NOMO-1 treated with dmso at 0.1 percent for 144 hours (cell line): ENCODE measurements around the gene ASIC3.
A peak's percentile ranks its signal among the peaks of the same experiment; 100 is the strongest.
"Not testable (repeated sequence)": the region's sequence is repeated elsewhere in the genome, so short reads cannot be mapped to it uniquely, and the experiment has no call there.

ENCODE experiments used
- DNase-seq: peaks from one replicate; lab custom pipeline; 2025; ENCODE audit not compliant: unreplicated experiment; lab: John Stamatoyannopoulos, UW

The ASIC3 gene

DNA sequence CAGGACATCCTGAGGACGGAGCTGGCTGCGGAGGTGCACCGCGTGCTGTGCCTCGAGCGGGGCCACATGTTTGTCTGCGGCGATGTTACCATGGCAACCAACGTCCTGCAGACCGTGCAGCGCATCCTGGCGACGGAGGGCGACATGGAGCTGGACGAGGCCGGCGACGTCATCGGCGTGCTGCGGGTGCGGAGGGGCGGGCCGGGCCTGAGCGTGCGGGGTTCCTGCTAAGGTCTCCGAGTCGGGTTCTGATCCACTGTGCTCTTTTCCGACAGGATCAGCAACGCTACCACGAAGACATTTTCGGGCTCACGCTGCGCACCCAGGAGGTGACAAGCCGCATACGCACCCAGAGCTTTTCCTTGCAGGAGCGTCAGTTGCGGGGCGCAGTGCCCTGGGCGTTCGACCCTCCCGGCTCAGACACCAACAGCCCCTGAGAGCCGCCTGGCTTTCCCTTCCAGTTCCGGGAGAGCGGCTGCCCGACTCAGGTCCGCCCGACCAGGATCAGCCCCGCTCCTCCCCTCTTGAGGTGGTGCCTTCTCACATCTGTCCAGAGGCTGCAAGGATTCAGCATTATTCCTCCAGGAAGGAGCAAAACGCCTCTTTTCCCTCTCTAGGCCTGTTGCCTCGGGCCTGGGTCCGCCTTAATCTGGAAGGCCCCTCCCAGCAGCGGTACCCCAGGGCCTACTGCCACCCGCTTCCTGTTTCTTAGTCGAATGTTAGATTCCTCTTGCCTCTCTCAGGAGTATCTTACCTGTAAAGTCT lies 34.4 kb upstream of the ASIC3 start:
- no peak for DNase-seq

DNA sequence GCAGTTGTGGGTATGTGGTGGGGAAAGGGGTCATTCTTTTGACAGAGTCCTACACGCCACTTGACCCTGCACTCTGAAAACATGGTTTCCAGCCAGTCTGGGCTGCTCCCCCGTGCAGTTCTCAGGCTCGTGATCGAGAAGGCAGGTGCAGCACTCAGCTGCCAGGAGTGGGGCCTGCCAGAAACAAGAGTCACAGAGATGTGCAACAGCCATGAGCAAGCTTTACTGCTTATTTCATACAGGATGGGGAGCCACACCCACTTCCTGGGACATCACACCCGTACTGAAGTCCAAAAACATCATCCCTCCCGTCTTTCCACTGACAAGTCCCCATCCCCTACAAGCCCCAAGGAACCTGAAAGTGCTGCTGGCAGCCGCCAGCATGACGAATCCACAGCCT lies 33.4 kb upstream of the ASIC3 start:
- DNase-seq: no peak

DNA sequence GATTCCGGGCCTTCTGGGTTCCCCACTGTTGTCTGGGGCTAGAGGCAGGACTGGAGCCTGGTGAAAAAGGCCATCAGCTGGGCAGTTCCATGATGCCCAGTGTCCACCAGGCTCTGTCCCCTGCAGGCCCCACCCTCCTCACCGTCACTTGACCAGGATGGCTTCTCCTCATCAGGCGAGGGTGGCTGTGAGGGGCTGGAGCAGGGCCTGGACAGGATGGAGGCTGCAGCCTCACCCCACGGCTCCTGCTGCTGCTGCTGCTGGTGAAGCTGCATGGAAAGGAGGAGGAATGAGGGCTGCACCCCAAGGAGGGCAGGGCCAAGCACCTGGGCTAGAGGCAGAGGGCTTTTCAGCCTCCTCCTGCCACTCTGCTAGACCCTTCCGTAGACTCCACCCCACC lies 32.4 kb upstream of the ASIC3 start:
- no peak for DNase-seq

DNA sequence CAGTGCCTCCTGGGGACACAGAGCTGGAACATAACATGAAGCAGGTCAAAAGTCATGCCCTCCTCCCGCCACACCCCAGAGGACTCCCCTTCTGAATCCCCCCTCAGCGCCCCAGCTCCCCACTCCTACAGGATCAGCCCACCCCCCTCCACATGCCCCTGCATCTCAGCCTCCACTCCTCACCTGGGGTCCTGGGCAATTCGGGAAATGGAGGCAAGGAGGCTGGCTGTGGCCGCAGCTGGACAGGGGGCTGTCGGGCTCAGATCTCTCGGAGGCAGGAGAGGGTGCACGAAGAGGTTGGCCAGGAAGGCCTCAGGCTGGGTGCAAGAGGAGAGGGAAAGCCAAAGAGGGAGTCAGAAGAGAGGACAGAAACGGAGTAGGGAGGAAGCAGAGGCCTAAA lies 31.8 kb upstream of the ASIC3 start:
- DNase-seq: no peak

DNA sequence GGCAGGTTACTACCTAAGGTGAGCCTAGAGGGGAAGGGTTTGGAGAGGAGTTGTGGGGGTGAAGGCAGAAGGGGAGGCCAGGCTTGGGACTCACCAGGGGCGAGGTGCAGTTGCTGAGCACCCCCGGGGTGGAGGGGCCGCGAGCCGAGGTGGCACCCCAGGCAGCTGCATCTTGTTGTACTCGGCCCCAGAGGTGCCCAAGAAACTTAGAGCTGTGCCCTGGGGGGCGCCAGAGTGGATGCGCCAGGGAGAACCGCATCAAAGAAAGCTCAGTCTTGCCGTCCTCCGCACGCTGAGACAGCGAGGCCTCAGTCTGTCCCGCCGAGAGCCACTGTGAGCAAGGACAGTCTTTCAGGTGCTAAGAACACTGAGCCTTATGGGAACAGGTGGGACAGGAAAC lies 31.4 kb upstream of the ASIC3 start:
- no peak for DNase-seq

DNA sequence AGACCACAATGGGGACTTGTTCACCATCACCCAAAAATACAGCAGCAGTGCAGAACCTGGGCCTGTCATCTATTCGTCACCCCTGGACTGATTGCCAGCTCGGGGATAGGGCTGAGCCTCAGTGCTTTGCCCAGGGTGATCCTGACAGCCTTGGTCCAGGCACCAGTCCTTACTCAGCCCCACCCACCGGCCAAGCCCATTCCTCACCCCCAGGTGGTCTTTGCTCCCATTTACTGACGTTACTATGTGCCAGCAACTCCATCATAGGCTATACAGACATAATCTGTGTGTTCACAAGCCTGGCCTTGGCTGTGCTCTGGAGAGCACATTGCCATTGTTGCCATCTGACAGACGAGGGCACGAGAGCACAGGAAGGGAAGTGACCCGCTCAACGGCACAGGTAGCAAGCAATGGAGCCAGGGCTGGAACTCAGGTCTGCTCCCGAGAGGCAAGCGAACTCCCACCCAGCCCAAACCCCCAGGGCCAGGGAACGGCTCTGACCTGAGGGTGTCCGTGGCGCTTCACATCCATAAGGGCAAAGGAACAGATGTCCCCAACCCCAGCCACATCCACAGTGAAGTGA lies 30.9 kb upstream of the ASIC3 start:
- no peak for DNase-seq

DNA sequence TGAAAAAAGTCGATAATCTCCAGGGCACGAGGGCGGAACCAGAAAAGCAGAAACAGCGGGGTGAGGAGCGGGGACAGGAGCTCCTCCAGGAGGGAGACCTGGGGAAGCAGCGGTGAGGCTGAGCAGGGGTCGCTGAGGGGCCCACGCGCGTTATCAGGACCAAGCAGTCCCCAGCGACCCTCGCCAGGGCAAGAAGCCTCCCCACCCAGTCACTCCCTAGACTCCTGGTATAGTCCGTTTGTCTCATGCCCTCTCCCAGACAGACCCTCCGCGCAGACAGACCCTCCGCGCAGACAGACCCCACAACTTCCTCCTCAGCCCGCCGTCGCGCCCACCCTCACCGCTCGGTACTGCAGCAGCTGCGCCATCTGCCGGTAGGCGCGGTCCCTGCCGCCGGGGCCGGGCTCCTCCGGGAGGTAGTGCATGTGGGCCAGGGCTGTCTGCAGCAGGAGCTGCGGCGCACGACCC lies 30.3 kb upstream of the ASIC3 start:
- peak; percentile 19 for DNase-seq

DNA sequence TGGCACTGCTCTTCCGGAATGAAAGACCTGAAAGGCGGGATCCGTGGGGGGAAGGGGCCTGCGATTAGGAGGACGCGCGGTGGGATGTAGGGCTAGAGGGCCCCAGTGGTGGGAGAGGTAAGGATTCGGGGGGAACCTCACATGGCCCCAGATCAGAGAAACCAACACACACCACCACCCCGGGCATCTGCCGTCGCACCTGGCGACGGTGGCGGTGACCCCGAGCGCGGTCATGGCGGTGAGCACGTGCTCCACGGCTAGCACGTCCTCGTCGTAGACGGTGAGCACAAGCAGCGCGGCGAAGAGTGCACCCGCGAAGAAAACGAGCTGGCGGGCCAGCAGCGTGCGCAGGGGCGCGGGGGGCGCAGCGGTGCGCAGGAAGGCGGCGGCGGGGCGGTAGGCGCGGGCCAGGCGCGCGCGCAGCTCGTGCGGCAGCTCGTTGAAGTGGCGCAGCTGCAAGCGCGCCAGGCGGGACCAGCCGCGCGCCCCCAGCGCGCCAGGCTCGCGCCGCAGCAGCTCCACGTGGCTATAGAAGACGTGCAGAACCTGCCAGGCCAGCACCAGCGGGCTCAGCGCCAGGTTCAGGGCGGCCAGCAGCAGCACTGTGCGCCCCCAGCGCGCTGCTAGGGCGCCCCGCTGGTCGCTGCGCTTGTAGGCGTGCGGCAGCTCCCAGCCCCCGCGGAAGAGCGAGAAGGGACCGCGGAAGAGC lies 29.8 kb upstream of the ASIC3 start:
- no peak for DNase-seq

DNA sequence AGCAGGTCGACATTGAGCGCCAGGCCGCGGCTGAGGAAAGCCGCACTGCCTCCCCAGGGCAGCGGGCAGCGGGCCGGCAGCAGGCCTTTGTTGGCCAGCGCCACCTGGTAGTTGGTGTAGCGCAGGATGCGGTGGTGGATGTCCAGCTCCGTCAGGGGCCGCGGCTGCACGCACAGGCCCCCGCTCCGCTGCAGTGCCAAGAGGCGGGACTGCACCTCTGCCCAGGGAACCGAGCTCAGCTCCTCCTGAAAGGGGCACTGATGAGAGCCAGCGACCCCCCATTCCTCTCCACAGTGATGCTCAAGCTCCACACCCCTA lies 29.2 kb upstream of the ASIC3 start:
- DNase-seq: no peak

DNA sequence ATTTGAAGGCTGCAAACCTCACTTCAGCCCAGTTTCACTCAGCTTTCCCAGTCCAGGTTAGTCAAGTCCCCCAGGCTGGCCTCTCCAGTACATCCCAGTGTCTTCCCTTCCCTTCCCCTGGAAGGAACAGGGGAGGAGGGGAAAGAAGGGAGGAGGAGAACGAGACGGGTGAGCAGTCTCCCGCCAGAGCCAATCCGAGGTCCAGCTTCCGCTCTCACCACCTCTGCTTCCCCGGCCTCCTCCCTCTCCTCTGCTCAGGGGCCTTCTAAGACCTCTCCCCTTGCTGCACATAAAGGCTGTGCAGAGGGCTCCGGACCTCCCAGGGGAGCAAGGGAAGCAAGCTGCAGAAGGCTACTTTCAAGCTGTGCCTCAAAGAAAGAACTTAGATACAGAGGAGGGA lies 28.1 kb upstream of the ASIC3 start:
- DNase-seq: no peak

DNA sequence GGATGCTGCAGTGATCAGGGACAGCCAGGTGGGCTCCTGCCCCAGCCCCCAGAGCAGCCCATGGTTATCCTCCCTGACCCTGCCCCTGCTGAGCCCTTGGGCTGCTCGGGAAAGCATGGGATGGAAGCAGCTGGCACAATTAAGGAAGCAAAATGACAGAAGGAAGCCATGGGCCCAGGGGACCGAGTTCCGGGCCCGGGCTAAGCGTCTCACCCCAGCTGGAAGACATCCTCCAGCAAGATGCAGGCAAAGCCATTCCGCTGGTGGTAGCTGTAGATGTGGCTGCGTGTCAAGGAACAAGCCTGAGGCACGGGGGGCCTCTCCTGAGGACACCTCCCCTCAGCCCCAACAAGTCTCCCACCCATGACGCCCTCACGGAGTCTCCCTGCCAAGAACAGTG lies 25.1 kb upstream of the ASIC3 start:
- DNase-seq: no peak

DNA sequence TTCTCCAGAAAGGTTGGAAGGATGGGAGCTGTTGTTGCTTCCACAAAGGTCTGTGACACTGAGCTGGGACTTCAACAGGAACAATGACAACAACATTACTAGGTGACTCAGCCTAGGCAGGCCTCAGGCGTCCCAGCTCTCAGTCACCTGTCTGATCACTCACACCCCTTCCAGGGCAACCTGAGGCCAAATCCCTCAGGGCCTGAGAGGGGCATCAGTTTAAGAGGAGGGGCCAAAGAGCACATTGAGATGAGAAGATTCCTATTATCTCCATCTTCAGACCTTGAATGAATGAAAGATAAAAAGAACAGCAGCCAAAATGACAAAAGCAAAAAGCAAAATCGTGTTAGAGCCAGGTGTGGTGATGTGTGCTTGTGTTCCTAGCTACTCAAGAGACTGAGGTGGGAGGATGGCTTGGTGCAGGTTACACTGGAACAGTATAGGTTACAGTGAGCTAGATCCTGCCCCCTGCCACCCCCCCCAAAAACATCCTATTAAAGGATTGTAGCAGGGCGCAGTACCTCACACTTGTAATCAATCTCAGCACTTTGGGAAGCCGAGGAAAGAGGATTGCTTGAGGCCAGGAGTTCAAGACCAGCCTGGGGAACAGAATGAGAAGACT lies 23.8 kb upstream of the ASIC3 start, which contains the start of gene ATG9B:
ATG9B (minus strand) TSS at position 60 of the 622 bp plus-strand sequence. CDS start 71 bp downstream, outside the sequence.
- DNase-seq: no peak

DNA sequence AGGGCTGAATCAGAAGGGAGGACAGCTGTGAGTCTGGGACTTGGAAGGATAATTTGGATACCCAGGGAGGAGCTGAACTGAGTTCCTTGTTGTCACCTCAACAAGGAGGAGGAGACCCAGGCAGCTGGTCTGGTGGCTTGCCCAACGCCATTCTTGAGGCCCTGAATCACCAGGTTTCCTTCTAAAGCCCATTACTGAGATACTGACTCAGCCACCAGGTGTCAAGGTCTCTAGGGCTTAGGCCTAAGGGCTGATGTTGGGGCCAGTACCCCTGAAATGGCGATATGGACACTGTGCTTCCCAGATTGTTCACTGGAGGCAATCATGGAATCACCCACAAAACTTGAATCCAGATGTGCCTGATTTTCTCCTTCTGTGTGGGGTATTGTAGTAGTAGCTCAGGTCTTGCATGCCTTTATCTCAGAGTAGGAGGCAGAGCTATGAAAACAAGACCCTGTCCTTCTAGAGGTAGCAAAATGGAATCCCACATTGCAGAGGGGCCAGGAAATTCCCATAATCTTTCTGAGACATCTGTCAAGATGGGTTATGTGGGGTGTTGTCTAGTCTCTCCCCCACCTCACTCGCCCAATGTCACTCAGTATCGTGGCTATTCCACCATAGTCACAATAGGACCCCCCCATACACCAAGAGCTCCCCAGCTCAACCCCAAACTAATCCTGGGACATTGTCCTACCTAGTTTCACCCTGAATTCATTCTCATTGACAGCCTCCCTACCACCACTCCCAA lies 22.2 kb upstream of the ASIC3 start:
- DNase-seq: no peak

DNA sequence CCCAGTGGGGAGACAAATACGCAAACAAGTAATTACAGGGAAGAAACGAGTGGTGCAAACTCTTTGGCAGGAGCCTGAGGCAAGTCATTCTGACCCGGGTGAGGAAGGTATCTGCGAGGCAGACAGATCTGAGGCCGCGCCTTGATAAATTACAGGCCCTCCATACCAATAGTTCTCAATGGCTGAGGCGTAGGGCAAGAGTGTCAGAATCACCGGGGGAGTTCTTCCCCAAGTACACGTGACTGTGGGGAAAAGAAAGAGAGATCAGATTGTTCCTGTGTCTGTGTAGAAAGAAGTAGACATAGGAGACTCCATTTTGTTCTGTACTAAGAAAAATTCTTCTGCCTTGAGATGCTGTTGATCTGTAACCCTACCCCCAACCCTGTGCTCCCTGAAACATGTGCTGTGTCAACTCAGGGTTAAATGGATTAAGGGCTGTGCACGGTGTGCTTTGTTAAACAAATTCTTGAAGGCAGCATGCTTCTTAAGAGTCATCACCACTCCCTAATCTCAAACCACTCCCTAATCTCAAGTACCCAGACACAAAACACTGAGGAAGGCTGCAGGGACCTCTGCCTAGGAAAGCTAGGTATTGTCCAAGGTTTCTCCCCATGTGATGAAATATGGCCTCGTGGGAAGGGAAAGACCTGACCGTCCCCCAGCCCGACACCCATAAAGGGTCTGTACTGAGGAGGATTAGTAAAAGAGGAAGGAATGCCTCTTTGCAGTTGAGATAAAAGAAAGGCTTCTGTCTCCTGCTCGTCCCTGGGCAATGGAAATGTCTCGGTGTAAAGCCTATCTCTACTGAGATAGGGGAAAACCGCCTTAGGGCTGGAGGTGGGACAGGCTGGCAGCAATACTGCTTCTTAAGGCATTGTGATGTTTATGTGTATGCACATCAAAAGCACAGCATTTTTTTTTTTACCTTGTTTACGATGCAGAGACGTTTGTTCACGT lies 21.3 kb upstream of the ASIC3 start:
- DNase-seq: not testable (repeated sequence)

DNA sequence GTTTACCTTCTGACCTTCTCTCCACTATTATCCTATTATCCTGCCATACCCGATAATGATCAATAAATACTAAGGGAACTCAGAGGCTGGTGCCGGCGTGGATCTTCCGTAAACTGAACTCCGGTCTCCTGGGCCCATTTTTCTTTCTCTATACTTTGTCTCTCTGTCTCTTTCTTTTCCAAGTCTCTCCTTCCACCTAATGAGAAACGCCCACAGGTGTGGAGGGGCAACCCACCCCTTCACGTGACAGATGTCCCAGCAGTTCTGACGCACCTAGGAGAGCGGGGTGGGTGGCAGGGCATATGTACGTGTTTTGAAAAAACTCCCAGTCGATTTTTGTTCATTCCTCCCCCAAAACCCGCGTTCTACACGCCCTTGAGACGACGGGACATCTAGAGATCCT lies 20.6 kb upstream of the ASIC3 start:
- not testable (repeated sequence) for DNase-seq

DNA sequence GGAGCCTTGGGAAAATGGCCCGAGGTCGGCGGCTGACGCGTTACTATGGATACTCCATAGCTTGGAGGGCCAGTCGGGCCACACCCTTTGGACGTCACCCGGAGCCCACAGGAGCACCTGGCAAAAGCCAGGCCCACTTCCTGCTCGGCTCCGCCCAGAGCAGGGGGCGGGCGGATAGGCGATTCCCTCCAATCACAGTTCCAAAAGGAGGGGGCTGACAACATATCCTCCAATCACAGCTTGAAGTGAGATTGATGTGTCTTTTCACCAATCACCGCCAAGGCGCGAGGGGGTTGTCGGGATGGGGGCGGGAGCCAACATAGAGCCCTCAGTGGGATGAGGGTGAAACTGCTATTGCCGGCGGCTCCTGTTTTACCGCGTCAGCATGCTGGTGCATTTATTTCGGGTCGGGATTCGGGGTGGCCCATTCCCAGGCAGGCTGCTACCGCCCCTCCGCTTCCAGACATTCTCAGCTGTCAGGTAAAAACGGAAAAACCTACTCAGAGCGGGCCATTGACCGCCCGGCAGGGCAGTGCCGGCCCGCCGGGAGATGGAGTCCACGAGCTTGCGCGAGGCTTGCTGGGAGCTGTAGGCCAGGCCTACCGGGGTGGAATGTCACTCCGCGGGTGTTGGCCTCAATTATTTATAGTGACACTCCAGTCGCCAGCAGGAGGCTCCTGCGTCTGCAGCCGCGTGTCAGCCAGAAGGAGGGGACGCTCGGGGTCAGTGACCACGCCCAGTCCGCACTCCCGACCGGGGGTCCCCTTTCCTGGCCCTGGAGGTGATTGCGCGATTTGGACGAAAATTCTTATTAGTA lies 20.0 kb upstream of the ASIC3 start, which contains the start of gene ABCB8:
ABCB8 (plus strand) TSS at position 320 of the 817 bp plus-strand sequence; CDS start at position 386, 66 bp downstream.
- peak; percentile 90 for DNase-seq

DNA sequence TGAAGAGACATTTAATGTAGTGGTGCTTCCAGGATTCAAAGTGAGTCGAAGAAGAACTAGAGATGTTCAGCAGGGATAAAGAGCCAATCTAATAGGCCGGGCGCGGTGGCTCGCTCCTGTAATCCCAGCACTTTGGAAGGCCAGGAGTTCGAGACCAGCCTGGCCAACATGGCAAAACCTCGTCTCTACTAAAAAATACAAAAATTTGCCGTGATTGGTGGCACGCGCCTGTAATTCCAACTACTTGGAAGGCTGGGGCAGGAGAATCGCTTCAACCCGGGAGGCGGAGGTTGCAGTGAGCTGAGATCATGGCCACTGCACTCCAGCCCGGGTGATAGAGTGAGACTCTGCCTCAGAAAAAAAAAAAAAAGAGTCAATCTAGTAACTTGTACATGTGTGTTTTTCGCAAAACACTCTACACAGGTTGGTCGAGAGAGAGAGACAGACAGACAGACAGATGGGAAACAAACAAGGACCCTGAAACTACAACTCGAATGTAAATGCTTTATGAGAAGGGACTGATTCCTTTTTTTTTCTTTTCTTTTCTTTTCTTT lies 19.3 kb upstream of the ASIC3 start:
- DNase-seq: no peak

DNA sequence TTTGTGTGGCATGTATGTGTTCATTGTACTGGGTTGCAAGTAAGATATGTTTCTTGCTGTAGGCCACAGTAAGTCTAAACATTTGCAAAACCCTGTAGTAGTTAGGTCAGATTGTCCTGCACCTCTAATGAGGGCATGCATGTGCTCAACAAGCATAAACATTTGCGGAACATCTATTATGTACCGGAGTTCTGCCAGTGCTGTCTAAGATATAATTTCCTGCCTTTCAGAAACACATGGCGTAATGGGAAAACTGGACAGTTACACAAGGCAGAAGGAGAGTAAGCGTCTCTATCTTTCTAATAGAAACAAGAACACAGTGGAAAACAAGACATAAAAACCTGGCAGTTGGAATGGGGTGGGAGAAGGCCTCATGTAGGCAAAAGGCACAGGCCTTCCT lies 17.3 kb upstream of the ASIC3 start:
- DNase-seq: no peak
